ENCODE results near the gene GMPPA. TPM values are rescaled to one million over a fixed set of nuclear protein-coding genes. Genes with fewer than 3 reads are reported as not detected.

Gene GMPPA
- total and polyA plus RNA-seq, 8 donors, result 16.5 to 185 (median 32.5) TPM

- 82 to 90% (median 87%) methylated on average over 12 to 14 of the region's 14 CpGs for WGBS, 5 donors
- peaks cover 4 to 78% (median 42%) of the 10 kb centered on the region in 3 donors for H3K27me3 ChIP-seq
- intact Hi-C loops (cut with DNase I; ENCODE audit: low total_unique reads), result no loop called here
- H3K9me3 ChIP-seq, result no peaks in the 10 kb centered on the region
- no peak overlapping the region for H3K4me3 ChIP-seq
- peaks cover 0 to 39% (median 14%) of the 10 kb centered on the region in 4 donors for H3K36me3 ChIP-seq
- H3K4me1 ChIP-seq, result peaks cover 12 to 13% (median 13%) of the 10 kb centered on the region in 4 donors
- H3K27ac ChIP-seq, result peak overlapping the region in 1 of 5 donors; percentile 31
- DNase-seq, result no peak
- no peak for TF ChIP-seq CTCF (IDR thresholded peaks at IDR 0.05)
- TF ChIP-seq POLR2AphosphoS5 (IDR thresholded peaks at IDR 0.05), result no peak
- TF ChIP-seq POLR2A (IDR thresholded peaks at IDR 0.05), result no peak
- TF ChIP-seq EP300 (IDR thresholded peaks at IDR 0.05), result no peak
These were observed 9.9 kb upstream of the GMPPA start for GRCh38 chr2:219488844-219489194.

GRCh38 chr2:219489315-219489714, 9.4 kb upstream of the GMPPA start:
- no peak for DNase-seq
- 75 to 93% (median 77%) methylated on average over 9 of the region's 9 CpGs for WGBS, 5 donors

GRCh38 chr2:219490186-219490585, 8.5 kb upstream of the GMPPA start:
- no peak overlapping the region for H3K4me3 ChIP-seq
- H3K27me3 ChIP-seq, result peaks cover 0 to 78% (median 28%) of the 10 kb centered on the region in 3 donors
- intact Hi-C loops (cut with DNase I; ENCODE audit: low total_unique reads), result loop anchor here (5.0 kb wide), 1 partner anchor 42 kb away; no protein-coding TSS in a partner anchor
- H3K9me3 ChIP-seq, result no peaks in the 10 kb centered on the region
- peak overlapping the region in 1 of 5 donors; percentile 31 for H3K27ac ChIP-seq
- TF ChIP-seq CTCF (IDR thresholded peaks at IDR 0.05) (no peak), EP300 (IDR thresholded peaks at IDR 0.05) (no peak), POLR2A (IDR thresholded peaks at IDR 0.05) (no peak), POLR2AphosphoS5 (IDR thresholded peaks at IDR 0.05) (no peak)
- H3K36me3 ChIP-seq, result peaks cover 0 to 39% (median 14%) of the 10 kb centered on the region in 4 donors
- 85 to 90% (median 87%) methylated on average over 23 of the region's 23 CpGs for WGBS, 5 donors
- H3K4me1 ChIP-seq, result peaks cover 0 to 7% (median 2%) of the 10 kb centered on the region in 4 donors
- DNase-seq, result no peak

More at GRCh38 chr2:219489315-219489714, 9.4 kb upstream of the GMPPA start:
- no peak overlapping the region for H3K4me3 ChIP-seq
- intact Hi-C loops (cut with DNase I; ENCODE audit: low total_unique reads), result no loop called here
- H3K9me3 ChIP-seq, result no peaks in the 10 kb centered on the region
- H3K36me3 ChIP-seq, result peaks cover 0 to 39% (median 14%) of the 10 kb centered on the region in 4 donors
- peaks cover 7 to 8% (median 8%) of the 10 kb centered on the region in 4 donors for H3K4me1 ChIP-seq
- TF ChIP-seq CTCF (IDR thresholded peaks at IDR 0.05) (no peak), POLR2AphosphoS5 (IDR thresholded peaks at IDR 0.05) (no peak), POLR2A (IDR thresholded peaks at IDR 0.05) (no peak), EP300 (IDR thresholded peaks at IDR 0.05) (no peak)
- H3K27ac ChIP-seq, result peak overlapping the region in 1 of 5 donors; percentile 31
- peaks cover 4 to 78% (median 37%) of the 10 kb centered on the region in 3 donors for H3K27me3 ChIP-seq

- no peak for DNase-seq
- 66 to 80% (median 79%) methylated on average over 7 to 10 of the region's 10 CpGs for WGBS, 5 donors
- H3K4me3 ChIP-seq, result no peak overlapping the region
These were observed 8.0 kb upstream of the GMPPA start for GRCh38 chr2:219490600-219491130.

More at GRCh38 chr2:219490600-219491130, 8.0 kb upstream of the GMPPA start:
- no peak overlapping the region for H3K27ac ChIP-seq
- intact Hi-C loops (cut with DNase I; ENCODE audit: low total_unique reads), result loop anchor here (5.0 kb wide), 1 partner anchor 42 kb away; no protein-coding TSS in a partner anchor
- peaks cover 0 to 39% (median 14%) of the 10 kb centered on the region in 4 donors for H3K36me3 ChIP-seq
- TF ChIP-seq POLR2AphosphoS5 (IDR thresholded peaks at IDR 0.05), result no peak
- TF ChIP-seq EP300 (IDR thresholded peaks at IDR 0.05), result no peak
- peaks cover 0 to 78% (median 25%) of the 10 kb centered on the region in 3 donors for H3K27me3 ChIP-seq
- H3K4me1 ChIP-seq, result peaks cover 0 to 12% (median 4%) of the 10 kb centered on the region in 4 donors
- H3K9me3 ChIP-seq, result no peaks in the 10 kb centered on the region

Data from stomach (tissue), 9 donors.